ENCODE data around the gene DENND2A.
"Not testable (repeated sequence)": the region's sequence is repeated elsewhere in the genome, so short reads cannot be mapped to it uniquely, and the experiment has no call there.

Gene DENND2A

DNA sequence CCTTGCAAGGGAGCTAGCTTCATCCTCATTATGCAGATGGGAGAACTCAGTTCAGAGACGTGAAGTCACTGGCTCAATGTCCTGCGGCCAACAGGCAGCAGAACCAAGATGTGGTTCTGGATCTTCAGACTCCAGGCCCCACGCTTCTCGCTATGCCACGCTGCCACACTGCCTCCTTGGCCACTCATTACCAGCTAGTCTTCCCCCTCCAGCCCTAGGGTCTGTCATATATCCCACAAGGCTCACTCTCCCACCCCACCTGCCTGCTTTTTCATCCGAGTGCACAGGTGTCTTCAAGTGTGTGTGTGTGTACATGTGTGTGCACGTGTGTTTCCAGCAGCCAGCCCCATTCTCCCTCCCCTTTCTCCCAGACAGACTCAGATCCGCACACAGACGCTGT is 53.4 kb downstream of the DENND2A start:
- no peak for DNase-seq (ENCODE audit: low read depth)

DNA sequence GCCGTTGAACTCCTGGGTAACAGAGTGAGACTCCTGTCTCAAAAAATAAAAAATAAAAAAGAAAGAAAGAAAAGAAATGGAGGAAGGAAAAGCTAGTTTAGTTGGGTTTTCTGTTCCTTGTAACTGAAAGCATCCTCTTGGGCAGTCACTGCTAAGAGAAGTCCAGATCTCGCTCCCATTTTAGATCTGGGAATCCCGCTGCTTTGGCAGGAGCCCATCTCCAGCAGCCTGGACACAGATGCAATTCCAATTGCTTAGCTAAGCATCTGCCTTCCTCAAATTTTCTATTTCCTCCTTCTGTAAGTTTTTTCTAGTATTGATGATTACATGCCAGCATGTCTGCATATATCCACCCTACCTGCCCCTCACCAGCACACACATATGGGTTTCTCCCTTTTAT is 54.1 kb downstream of the DENND2A start:
- DNase-seq (ENCODE audit: low read depth), result no peak

DNA sequence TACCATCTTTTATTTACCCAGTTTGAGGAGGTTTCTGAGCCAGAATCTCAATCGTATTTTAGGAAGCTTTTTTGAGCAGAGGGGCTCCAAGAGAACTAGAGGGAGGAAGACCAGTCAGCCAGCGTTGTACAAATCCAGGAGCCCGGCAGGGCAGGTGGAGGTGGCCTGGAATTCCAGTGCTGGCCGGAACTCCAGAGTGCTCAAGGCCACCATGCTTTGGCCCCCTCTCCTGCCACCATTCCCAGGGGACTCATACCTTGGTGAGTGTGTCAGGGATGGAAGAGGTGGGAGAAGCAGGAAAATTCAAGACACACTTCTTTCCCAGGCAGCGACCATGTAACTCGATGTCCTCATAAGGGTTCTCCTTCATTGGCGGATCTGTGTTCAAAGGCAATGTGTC is 55.3 kb downstream of the DENND2A start:
- DNase-seq (ENCODE audit: low read depth), result no peak

DNA sequence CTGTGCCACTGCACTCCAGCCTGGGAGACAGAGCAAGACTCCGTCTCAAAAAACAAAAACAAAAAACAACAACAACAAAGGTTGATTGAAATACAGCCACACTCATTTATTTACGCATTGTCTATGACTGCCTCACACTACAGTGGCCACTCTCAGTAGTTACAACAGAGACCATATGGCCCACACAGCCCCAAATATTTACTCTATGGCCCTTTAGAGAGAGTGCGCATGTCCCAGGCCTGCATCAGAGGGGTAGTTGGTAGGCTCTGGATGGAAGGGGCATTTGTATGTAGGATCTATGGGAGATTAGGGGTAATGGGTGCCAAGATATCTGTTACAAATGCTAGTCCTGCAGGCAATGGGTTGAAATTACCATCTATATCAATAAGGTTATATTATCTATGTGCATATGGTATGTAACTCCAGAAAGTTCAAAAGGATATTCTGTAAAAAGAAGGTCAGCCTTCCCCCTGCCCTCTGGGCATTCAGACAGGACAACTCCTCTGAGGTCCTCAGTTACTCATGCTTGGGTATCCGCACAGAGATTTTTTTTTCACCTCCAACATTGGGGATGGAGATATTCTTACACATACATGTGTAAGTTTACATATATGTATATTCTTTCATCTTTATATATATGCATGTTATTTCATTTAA is 56.3 kb downstream of the DENND2A start:
- DNase-seq (ENCODE audit: low read depth), result no peak

DNA sequence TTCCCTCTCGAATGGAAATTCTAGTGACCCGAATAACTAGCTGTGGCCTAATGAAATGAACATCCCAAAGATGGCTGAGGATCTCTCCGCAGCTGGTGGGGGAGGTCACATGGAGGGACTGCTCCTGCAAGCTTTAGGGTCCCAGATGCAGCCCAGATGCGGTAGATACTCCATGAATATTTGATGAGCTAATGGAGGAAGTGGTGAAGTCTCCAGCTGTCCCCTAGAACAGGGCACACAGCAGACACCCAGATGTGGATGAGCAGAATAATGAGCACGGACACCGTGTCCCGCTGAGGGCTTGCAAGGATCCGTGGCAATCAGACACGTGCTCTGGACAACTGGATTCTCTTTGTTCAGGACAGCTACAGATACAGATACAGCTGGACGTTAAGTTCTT is 59.2 kb downstream of the DENND2A start:
- DNase-seq (ENCODE audit: low read depth), result no peak

DNA sequence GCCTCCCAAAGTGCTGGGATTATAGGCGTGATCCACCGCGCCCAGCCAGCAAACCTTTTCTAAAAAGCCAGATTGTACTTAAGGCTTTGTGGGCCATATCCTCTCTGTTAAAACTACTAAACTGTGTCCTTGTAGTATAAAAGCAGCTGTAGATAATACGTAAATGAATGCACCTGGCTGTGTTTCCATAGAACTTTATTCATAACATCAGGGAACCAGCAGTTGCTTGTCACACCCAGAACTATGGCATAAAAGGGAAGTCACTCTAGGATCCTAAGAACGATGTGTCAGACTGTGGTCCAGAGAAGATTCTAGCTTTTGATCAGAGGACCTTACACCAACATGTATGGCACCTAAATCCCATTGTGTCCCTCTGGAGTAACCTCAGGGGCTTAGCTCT is 63.0 kb downstream of the DENND2A start:
- DNase-seq (ENCODE audit: low read depth), result no peak

DNA sequence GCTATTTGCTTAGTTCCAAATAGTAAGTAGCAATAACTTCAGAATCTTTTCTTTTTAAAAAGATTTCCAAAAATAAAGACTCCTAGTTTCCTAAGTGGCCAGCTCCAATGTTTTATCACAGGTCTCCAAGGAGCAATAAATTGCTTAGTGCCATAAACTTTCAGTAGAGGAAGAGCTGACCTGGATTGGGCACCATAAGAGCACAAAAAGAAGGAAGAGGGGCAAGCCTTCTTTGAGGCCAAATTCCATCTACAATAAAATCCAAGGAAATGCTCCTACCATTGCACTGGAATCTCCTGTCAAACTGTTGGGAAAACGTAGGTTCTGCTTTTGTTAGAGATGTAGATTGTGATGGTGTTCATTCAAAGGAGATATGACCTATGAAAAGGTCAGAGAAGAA is 64.0 kb downstream of the DENND2A start:
- no peak for DNase-seq (ENCODE audit: low read depth)

DNA sequence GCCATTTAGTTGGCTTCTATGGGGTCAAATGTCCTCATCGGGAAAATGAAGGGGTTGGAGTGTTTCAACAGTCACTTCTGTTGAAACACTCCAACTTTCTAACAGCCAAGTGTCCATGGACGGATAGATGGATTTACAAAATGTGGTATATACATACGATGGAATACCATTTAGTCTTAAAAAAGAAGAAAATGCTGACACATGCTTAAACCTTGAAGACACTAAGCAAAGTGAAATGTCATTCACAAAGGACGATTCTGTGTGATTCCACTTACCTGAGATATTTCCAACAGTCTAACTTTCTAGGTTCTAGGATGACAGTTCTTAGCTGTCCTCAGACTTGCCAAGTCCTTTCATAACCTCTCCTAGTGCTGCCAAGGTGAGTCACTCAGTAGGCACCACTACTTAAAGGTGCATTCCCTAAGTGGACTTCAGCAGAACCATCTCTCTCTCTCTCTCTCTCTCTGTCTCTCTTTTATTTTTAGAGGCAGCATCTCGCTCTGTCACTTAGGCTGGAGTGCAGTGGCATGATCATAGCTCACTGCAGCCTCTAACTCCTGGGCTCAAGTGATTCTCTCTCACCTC is 69.0 kb downstream of the DENND2A start:
- no peak for DNase-seq (ENCODE audit: low read depth)

DNA sequence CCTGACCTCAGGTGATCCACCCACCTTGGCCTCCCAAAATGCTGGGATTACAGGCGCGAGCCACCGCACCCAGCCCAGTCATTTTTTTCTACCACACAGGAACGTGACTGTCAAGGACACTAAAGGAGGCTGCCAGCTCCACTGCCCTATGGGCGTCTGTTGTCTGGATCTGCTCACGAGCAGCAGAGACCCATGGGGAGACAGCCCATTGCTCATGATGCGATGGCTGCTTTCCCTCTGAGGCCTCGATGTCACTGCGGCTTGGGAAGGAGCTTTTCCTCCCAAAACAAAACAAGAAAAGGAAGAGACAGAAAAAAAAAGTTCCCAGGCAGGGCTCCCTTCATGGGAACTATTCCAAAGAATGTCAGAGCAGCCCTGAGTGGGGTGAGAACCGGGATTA is 70.5 kb downstream of the DENND2A start:
- no peak for DNase-seq (ENCODE audit: low read depth)

DNA sequence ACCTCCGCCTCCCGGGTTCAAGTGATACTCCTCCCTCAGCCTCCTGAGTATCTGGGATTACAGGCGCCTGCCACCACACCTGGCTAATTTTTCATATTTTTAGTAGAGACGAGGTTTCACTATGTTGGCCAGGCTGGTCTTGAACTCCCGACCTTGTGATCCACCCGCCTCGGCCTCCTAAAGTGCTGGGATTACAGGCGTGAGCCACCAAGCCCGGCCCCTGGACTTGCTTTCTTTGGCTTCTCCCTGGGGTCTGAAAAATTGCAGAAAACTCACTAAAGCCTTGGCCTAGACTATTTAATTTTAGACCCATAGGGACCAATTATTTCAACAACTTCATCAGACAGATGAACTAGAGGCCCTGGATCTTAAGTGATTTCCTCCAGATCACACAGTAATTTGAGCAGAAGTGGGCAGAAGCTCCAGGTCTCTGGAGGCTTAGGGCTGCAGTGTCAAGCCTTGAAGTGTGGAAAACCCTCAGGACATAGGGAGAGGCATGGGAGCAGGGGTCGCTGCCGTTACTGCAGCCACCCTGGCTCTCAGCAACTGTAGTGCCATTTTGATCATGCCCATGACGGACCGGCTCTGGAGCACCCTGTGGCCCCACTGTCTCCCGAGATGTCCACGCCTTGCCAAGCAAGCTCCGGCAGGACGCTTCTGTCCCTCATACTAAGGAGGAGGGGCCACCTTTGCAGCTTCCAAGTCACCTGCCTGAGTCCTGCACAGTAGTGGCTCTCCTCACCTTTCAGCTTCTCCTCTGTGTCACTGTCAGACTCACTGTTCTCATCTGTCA is 72.4 kb downstream of the DENND2A start:
- DNase-seq (ENCODE audit: low read depth), result no peak

DNA sequence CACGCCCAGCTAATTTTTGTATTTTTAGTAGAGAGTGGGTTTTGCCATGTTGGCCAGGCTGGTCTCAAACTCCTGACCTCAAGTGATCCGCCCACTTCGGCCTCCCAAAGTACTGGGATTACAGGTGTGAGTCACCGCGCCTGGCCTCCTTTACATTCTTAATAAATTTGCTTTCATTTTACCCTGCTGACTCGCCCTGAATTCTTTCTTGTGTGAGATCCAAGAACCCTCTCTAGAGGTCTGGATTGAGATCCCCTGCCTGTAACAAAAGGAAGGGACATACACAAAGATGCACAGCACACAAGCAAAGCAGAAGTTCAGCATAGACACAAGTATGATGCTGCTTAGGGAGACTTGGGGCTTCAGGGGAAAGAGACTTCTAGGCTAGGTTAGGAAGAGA is 74.4 kb downstream of the DENND2A start:
- DNase-seq (ENCODE audit: low read depth), result not testable (repeated sequence)

DNA sequence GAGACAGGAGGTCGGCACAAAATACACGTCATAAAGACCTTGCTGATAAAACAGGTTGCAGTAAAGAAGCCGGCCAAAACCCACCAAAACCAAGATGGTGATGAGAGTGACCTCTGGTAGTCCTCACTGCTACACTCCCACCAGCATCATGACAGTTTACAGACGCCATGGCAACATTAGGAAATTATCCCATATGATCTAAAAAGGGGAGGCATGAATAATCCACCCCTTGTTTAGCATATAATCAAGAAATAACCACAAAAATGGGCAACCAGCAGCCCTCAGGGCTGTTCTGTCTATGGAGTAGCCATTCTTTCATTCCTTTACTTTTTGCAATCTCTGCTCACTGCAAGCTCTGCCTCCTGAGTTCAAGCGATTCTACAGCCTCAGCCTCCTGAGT is 74.9 kb downstream of the DENND2A start:
- not testable (repeated sequence) for DNase-seq (ENCODE audit: low read depth)

DNA sequence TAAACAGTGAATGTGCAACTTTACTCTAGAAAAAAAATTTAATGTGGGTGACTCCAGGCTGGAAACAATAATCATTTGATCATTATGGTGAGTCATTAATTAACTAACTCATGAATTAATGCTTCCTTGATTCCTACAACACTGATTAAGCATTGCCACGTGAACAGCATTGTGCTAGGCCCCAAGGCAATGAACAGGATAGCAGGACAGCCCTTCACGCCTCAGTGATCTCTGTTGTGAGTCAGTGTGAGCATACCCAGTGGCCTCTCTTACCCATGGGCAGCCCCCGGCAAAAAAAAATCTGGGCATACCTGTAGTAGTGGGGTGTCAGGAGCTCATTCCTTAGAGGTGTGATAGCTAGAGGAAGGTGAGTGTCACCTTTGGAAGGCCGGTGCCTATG is 76.0 kb downstream of the DENND2A start:
- DNase-seq (ENCODE audit: low read depth), result no peak

DNA sequence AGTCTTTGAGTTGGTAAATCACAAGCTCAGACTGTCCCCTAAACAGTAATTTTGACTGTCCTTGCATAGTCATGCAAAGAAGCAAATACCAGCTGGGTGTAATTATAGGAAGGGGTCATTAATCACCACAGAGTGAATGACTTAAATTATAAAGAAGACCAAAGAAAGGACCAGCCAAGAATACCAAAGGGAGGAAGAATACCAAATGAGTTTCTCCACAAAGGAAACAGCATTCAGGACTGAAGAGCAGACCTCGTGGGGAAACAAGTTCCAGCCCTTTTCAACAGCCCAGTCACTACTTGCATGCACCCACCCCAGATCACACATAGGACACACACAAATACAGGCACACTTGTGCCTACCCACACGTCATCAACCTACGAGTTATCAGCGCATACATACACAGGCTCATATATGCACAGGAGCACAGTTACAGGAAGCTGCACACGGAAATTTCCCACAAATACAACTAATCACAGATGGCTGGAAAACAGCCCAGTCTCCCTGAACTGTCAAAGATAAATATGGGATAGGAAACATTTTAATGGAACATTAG is 77.6 kb downstream of the DENND2A start:
- DNase-seq (ENCODE audit: low read depth), result no peak

DNA sequence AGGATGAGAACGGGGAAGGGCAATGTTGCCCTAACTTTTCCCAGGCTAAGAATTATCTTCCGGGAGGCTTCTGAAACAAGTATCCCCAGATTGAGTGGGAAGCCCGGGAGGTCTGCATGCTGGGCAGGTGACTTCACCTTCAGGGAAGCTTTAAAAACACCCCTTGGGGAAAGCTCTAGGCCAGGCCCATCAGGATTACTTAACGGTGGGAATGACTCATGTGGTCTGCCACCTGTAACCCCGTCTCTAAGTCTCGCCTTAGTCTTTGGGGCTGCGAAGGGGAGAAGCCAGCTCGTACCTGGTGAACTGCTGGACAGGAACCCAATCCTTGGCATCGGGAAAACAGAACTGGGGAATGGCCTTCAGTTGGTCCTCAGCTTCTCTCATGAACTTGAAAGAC is 81.2 kb downstream of the DENND2A start:
- no peak for DNase-seq (ENCODE audit: low read depth)

DNA sequence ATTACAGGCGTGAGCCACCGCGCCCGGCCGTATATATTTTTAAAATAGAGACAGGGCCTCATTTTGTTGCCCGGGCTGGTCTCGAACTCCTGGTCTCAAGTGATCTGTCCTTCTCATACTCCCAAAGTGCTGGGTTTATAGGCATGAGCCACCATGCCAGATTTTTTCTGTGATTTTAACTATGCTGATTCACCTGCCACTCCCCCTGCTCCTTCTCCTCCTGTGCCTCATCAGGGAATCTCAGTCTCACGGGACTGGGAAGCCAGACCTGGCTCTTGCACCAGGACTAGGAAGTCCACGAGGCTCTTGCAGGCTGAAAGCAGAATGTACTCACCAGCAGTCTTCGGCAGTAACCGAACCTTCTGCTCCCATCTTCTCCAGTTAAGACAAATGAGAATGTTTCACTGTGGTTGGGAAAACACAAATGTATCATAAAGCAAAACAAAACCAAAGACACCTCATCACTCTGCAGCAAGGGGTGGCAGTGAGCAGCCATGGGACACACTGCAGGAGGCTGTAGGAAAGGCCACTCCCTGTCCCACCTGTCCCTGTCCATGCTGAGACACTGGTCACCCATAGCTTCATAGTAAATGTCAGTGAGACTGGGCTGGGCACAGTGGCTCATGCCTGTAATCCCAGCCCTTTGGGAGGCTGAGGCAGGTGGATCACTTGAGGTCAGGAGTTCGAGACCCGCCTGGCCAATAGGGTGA is 82.6 kb downstream of the DENND2A start:
- DNase-seq (ENCODE audit: low read depth), result no peak

DNA sequence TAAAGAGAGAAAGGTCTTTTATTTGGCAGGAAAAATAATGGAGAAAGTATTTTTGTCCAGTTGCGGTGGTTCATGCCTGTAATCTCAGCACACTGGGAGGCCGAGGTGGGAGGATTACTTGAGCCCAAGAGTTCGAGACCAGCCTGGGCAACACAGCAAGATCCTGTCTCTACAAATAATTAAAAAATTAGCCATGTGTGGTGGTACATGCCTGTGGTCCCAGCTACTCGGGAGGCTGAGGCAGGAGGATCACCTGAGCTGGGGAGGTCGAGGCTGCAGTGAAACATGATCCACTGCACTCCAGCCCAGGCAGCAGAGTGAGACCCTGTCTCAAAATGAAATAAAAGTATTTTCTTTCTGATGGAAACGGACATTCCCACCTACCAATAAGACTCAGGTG is 83.5 kb downstream of the DENND2A start:
- no peak for DNase-seq (ENCODE audit: low read depth)

DNA sequence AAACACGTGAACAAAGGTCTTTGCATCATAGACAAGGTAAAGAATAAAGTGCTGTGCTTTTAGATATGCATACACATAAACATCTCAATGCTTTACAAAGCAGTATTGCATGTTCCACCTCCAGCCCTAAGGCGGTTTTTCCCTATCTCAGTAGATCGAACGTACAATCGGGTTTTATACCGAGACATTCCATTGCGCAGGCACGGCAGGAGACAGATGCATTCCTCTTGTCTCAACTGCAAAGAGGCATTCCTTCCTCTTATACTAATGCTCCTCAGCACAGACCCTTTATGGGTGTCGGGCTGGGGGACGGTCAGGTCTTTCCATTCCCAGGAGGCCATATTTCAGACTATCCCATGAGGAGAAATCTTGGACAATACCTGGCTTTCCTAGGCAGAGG is 87.4 kb downstream of the DENND2A start:
- not testable (repeated sequence) for DNase-seq (ENCODE audit: low read depth)

DNA sequence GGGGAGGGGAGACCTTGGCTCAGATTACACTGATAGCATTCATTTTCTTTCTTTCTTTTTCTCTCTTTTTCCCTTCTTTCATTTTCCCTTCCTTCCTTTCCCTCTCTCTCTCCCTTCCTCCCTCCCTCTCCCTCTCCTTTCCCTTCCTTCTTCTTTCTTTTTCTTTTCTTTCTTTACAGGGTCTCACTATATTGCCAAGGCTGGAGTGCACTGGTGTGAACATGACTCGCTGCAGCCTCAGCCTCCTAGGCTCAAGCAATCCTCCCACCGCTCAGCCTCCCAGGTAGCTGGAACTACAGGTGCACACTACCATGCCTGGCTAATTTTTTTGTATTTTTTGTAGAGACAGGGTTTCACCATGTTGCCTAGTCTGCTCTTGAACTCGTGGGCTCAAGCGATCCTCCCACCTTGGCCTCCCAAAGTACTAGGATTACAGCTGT is 88.4 kb downstream of the DENND2A start:
- no peak for DNase-seq (ENCODE audit: low read depth)

DNA sequence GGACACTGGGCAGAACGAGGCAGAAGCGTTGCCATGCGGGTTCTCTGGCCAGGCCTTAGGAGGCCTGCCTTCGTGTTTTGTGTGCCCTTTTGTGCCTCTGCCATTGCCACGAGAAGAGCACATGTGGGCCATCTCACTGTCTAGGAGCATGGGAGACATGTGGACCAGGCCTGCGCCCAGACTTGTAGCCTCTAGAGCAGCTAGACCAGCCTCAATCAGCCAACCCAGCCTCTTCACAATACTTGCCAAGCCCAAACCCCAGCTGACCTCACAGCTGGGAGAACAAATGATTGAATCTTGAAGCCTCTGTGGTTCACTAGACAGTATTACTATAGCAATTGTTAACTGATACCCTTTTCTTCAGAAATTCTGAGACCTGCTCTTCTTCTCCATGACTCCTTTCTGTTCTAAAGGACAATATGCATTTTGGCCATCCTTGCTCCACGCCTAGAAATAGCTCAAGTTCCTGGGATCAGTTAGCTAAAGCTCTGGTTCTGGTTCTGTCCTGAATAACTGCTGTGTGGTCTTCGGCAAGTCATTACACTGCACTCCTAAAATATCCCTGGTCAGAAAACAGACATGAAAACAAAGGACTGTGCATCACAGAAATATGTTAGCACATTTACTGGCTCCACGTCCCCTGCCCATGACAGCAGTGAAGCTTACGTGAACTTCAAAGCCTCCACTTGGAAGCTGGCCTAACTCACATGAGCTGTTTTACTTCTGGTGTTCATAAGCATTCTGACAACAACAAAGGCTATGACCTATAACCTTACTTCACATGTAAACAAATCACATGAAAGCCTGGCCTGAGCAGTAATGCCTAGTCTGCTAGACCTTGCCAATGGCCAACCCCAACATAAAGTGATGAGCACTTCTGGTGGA is 89.0 kb downstream of the DENND2A start:
- DNase-seq (ENCODE audit: low read depth), result no peak

DNA sequence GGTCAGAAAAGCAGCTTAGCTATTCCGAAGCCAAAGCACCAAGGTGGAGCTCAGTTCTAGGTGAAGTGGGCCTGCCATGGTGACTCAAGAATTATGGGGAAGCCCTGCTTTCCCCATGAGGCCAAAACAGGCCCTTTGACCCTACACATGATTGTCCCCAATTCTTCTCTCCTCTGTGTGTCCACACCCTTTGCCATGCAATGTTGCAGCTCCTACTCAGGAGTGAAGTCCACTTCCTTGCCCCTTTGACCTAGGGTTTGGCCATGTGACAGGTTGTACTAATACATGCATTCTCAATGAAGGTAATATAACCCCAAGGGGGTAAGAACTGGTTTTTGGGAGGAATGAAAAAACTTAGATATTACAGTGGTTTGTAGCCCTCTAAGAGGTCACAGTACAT is 93.7 kb downstream of the DENND2A start:
- no peak for DNase-seq (ENCODE audit: low read depth)
